ENCODE results near the gene KPNA3.

GRCh38 chr13:49694446-49694845, 98.0 kb downstream of the KPNA3 start:
- TF ChIP-seq, protein P1, sequence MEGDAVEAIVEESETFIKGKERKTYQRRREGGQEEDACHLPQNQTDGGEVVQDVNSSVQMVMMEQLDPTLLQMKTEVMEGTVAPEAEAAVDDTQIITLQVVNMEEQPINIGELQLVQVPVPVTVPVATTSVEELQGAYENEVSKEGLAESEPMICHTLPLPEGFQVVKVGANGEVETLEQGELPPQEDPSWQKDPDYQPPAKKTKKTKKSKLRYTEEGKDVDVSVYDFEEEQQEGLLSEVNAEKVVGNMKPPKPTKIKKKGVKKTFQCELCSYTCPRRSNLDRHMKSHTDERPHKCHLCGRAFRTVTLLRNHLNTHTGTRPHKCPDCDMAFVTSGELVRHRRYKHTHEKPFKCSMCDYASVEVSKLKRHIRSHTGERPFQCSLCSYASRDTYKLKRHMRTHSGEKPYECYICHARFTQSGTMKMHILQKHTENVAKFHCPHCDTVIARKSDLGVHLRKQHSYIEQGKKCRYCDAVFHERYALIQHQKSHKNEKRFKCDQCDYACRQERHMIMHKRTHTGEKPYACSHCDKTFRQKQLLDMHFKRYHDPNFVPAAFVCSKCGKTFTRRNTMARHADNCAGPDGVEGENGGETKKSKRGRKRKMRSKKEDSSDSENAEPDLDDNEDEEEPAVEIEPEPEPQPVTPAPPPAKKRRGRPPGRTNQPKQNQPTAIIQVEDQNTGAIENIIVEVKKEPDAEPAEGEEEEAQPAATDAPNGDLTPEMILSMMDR (IDR thresholded peaks at IDR 0.05; ENCODE audit: low read depth, low read length), result no peak
- TF ChIP-seq EZH2phosphoT487 (IDR thresholded peaks at IDR 0.05; ENCODE audit: low read depth), result no peak
